HuH-7.5 (cell line): ENCODE data around the gene STXBP3.

Experiments used
- DNase-seq: peaks from one replicate; pipeline ENCODE4 v3.0.0; 2011; ENCODE audit warnings: low spot score

The STXBP3 gene

DNA sequence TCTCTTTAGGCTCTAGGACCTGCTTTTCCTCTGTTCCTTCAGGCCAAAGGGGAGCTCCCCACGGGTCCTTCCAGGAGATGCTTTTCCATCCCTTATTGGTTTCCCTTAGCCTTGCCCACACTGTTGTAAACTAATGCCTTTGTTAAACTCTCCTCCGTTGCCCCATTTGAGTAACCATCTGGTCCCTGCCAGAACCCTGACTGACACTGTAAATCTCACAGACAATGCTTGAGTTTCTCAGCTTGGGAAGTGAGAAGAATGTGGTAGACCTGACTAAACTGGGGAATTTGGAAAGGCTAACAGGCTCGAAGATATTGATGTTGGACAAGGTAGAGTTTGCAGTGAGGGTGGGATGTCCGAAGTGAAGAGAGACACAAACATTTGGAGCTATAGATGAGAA lies 99.0 kb downstream of the STXBP3 start:
- DNase-seq, result no peak

GRCh38 chr1:108845991-108846390 lies 99.5 kb downstream of the STXBP3 start:
- DNase-seq, result no peak

DNA sequence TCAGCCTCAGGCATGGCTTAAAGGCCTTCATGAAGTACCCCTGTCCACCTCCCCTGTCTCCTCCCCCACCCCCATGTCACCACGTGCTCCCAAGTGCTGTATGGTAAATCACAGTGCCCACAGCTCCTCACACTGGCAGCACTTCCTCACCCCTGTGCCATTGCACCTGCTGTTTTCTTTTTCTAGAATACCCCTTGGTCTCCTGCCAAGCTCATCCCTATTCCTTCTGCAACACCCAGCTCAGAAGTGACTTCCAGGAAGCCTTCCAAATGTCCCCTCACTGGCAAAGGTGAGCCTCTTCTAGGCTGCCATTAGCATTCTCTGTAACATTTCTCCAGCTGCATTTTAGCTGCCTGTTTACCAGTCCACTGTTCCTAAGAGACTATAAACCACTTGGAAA lies 101.0 kb downstream of the STXBP3 start:
- DNase-seq, result no peak

- no peak for DNase-seq
Measured at GRCh38 chr1:108848806-108849205, 102.3 kb downstream of the STXBP3 start.

DNA sequence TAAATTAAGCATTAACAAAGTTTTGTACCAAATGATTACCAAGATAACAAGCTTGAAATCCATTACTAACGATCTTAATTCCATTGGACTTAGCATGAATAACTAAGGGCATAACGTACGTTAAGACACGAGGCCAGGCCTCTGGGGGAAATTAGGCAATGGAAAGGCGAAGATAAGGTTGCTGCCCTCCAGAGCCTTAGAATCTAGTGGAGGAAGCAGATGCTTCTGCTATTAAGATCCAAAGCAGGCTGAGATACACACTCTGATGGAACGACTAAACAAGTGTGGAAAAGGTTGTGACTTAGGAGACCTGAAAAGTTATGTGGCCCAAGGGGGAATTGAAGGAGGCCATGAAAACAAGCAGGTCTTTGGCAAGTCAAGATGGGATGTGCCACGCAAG lies 104.5 kb downstream of the STXBP3 start:
- DNase-seq, result no peak

GRCh38 chr1:108851567-108851966 lies 105.1 kb downstream of the STXBP3 start:
- DNase-seq, result no peak

DNA sequence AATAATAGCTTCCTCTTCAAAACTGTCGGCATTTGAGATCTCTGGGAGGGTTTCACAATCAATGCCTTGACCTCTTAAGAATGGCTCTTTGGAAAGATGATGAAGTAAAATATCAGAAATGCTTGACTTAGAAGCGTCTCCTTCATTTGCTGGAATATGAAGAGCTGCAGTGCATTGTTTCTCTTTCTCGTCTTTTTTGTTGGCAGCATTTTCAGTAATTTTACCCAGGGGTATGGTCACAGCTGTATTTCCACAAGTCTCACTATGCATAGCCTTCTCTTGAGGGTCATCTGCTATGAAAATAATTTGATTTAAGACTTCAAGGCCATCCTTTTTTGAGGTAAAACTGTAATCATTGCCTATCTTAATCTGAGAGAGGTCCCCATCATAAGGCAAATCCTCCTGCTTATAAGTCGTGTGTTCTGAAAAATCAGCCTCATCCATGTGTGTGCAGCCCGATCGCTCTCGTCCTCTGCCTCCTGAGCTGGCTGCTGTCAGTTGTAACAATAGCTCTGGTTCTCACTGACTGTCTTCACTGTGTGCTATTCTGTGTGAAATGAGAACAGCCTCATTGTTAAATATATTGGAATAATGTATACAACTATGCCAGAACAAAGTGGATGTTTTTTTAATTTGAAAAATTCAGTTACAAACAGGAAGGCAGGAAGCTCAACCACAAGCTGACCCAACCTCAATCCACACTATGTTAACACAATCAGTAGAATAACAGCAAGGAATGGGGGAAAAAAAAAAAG lies 105.9 kb downstream of the STXBP3 start:
- no peak for DNase-seq

GRCh38 chr1:108854221-108855019 lies 107.9 kb downstream of the STXBP3 start:
- no peak for DNase-seq

DNA sequence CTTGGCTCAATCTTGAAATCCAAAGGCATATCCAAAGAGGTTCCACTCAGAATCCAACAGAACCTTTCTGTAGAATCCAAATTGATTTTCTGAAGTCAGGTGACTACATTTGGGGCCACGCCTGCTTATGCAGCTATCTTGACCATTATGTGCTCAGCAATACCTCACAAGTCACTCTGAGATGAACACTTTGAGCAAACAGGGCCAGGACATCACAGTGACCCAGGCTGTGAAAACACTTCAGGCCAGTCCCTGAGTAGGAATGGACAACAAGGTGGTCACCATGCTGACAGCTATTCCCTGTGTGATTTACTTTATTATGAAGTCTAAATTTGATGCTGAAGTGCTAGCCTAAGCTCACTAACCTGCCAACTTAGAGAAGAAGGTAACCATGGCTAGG lies 110.5 kb downstream of the STXBP3 start, which contains the start of gene AKNAD1:
AKNAD1 (minus strand) TSS at position 101 of the 400 bp plus-strand sequence. CDS start 4,430 bp downstream, outside the sequence.
- DNase-seq, result no peak

DNA sequence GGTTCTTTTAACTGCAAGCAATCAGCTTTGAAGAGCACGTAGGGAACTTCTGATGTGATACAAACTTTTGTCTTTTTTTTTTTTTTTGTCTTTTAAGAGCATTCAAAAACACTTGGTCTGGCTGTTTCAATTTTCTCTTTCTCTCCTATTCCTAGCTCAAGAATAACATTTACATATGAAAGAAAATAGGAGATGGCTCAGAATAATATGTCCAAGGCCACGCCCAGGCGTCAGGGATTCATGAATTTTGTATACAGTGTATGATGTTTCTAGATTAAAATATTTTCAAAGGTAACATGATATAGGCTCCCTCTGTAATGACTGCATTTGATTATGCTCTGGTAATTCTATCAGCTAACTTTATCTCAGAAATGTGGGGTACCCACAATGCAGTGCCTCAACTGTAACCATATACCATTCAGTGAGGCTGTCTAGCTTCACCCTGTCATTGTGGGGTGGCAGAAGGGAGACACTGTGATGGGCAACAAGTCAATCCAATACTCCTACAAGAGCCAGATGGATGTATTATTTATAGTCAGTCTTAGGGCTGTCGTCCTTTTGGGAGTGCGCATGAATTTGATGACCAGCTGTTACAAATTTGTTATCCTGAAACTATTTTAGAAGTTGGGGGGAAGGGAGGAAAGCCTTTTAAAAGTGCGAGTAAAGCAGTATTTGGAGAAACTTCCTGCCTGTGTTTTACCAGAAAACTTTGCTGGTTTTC lies 111.9 kb downstream of the STXBP3 start:
- no peak for DNase-seq
